HepG2 (cell line): ENCODE data around the gene EFCAB8. TPM values are rescaled to one million over a fixed set of nuclear protein-coding genes. Genes with fewer than 3 reads are reported as not detected.

Experiments used
- FOXJ3 ChIP-seq: sonication (generic); formaldehyde crosslinking; IDR thresholded peaks from 2 replicates; pipeline ENCODE4 v1.4.0; 2020; ENCODE audit warnings: missing genetic modification reagents, mild to moderate bottlenecking, borderline replicate concordance
- KDM2A ChIP-seq: sonication (generic); formaldehyde crosslinking; IDR thresholded peaks from 2 replicates; pipeline ENCODE4 v1.4.0; 2020; ENCODE audit warnings: low read depth, missing genetic modification reagents, borderline replicate concordance
- MAFF ChIP-seq: IDR thresholded peaks from 2 replicates; pipeline ENCODE4 v1.6.1; 2011; ENCODE audit warnings: low read depth, low read length, improper control_type of control experiment
- NRL ChIP-seq: sonication (generic); formaldehyde crosslinking; IDR thresholded peaks from 2 replicates; pipeline ENCODE4 v1.5.0; 2020; ENCODE audit warnings: missing genetic modification reagents, mild to moderate bottlenecking, moderate library complexity, borderline replicate concordance
- PHF21A ChIP-seq: sonication (generic); formaldehyde crosslinking; IDR thresholded peaks from 2 replicates; pipeline ENCODE4 v1.5.0; 2020; ENCODE audit warnings: mild to moderate bottlenecking, missing genetic modification reagents
- PHF8 ChIP-seq: sonication (generic); formaldehyde crosslinking; IDR thresholded peaks from 2 replicates; pipeline ENCODE4 v1.5.0; 2020; ENCODE audit warnings: missing genetic modification reagents
- SMYD3 ChIP-seq: sonication (generic); formaldehyde crosslinking; IDR thresholded peaks from 2 replicates; pipeline ENCODE4 v1.8.1; 2023; ENCODE audit warnings: mild to moderate bottlenecking, missing genetic modification reagents
- SP1 ChIP-seq, 2 experiments: fragments of 450-650 bp in 1 of 2; sonication (generic) in 1 of 2; formaldehyde crosslinking in 1 of 2; IDR thresholded peaks; 2 replicates each; pipeline versions ENCODE4 v1.4.0 to v1.6.1; 2016 to 2020; ENCODE audit warnings: missing genetic modification reagents in 1 of 2
- SRY ChIP-seq: sonication (generic); formaldehyde crosslinking; IDR thresholded peaks from 2 replicates; pipeline ENCODE4 v1.8.0; 2022; ENCODE audit warnings: mild to moderate bottlenecking, missing genetic modification reagents
- ZFP36L2 ChIP-seq: sonication (generic); formaldehyde crosslinking; IDR thresholded peaks from 2 replicates; pipeline ENCODE4 v1.4.0; 2020; ENCODE audit warnings: missing genetic modification reagents
- ZNF24 ChIP-seq: fragments of 450-650 bp; IDR thresholded peaks from 2 replicates; pipeline ENCODE4 v1.6.1; 2017; ENCODE audit warnings: antibody characterized with exemption, mild to moderate bottlenecking
- ZNF333 ChIP-seq: sonication (generic); formaldehyde crosslinking; IDR thresholded peaks from 2 replicates; pipeline ENCODE4 v1.4.0; 2020; ENCODE audit warnings: mild to moderate bottlenecking, missing genetic modification reagents, borderline replicate concordance
- ZNF430 ChIP-seq: sonication (generic); formaldehyde crosslinking; IDR thresholded peaks from 2 replicates; pipeline ENCODE4 v1.9.0; 2021; ENCODE audit warnings: mild to moderate bottlenecking, missing genetic modification reagents
- ZNF484 ChIP-seq: sonication (generic); formaldehyde crosslinking; IDR thresholded peaks from 2 replicates; pipeline ENCODE4 v1.5.1; 2020; ENCODE audit warnings: mild to moderate bottlenecking, low read depth, missing genetic modification reagents, borderline replicate concordance
- ZNF674 ChIP-seq: sonication (generic); formaldehyde crosslinking; IDR thresholded peaks from 2 replicates; pipeline ENCODE4 v1.5.0; 2020; ENCODE audit warnings: low read depth, mild to moderate bottlenecking, missing genetic modification reagents
- ZNF737 ChIP-seq: sonication (generic); formaldehyde crosslinking; IDR thresholded peaks from 2 replicates; pipeline ENCODE4 v1.5.0; 2020; ENCODE audit warnings: missing genetic modification reagents, mild to moderate bottlenecking, borderline replicate concordance
- ZNF768 ChIP-seq: sonication (generic); formaldehyde crosslinking; IDR thresholded peaks from 2 replicates; pipeline ENCODE4 v1.4.0; 2020; ENCODE audit warnings: missing genetic modification reagents
- ZSCAN21 ChIP-seq: sonication (generic); formaldehyde crosslinking; IDR thresholded peaks from 2 replicates; pipeline ENCODE4 v1.8.0; 2022; ENCODE audit warnings: mild to moderate bottlenecking, missing genetic modification reagents, moderate library complexity, borderline replicate concordance
- polyA plus RNA-seq, 8 experiments: library from polyadenylated mRNA; depleted of rRNA in 3 of 8; stranded (reverse) in 7 of 8; unstranded in 1 of 8; fragments of >200 nt; fragmentation: Illumina TruSeq in 4 of 8; extraction: Trizol in 4 of 8; gene quantifications; 2 replicates each; pipeline versions ENCODE4 v1.2.1 to v1.2.3, GENCODE V29; 2011 to 2016; ENCODE audit warnings: low read depth in 4 of 8, missing spikeins in 1 of 8, mixed read lengths in 1 of 8; ENCODE audit not compliant: insufficient read depth in 1 of 8
- total RNA-seq, 5 experiments: library from RNA; depleted of rRNA; stranded (reverse); fragments of >200 nt; fragmentation: Illumina TruSeq; extraction: Trizol; gene quantifications; 2 replicates each; pipeline ENCODE4 v1.2.3, GENCODE V29; 2016; ENCODE audit warnings: low read depth in 1 of 5
- TF ChIP-seq, protein P1 (sequence below): IDR thresholded peaks from 2 replicates; pipeline ENCODE4 v1.6.1; 2016; ENCODE audit warnings: mild to moderate bottlenecking, missing biosample characterization, missing genetic modification reagents
- TF ChIP-seq, protein P2 (sequence below): fragments of 450-650 bp; IDR thresholded peaks from 2 replicates; pipeline ENCODE4 v1.6.1; 2016
- TF ChIP-seq, protein P3 (sequence below): sonication (generic); formaldehyde crosslinking; IDR thresholded peaks from 2 replicates; pipeline ENCODE4 v1.5.0; 2020; ENCODE audit warnings: missing genetic modification reagents
- TF ChIP-seq, protein P4 (sequence below): sonication (generic); formaldehyde crosslinking; IDR thresholded peaks from 2 replicates; pipeline ENCODE4 v1.5.1; 2020; ENCODE audit warnings: missing genetic modification reagents, mild to moderate bottlenecking, borderline replicate concordance

EFCAB8 gene
- total and polyA plus RNA-seq, 2 of the 13 experiments (the other 11 are each of a cell fraction or from before 2014, with no cell fraction given): 0.15 to 0.22 TPM

GRCh38 chr20:33009214-33010132 is 150.8 kb downstream of the EFCAB8 start (continued):
- TF ChIP-seq ZNF737 (CRISPR knock-in tag): peak; percentile 73; the same call in 1 of the 2 replicates
- TF ChIP-seq ZNF333 (CRISPR knock-in tag): no peak
- TF ChIP-seq ZNF768 (CRISPR knock-in tag): peak; percentile 87
- TF ChIP-seq ZNF24: peak; percentile 53; the same call in 1 of the 2 replicates
- TF ChIP-seq SRY (CRISPR knock-in tag): peak; percentile 33; the same call in 1 of the 2 replicates
- 0 out of 2 replicates have a peak, but pooled peaks have one; percentile 56 for TF ChIP-seq ZNF674 (CRISPR knock-in tag)
- TF ChIP-seq, protein P1, sequence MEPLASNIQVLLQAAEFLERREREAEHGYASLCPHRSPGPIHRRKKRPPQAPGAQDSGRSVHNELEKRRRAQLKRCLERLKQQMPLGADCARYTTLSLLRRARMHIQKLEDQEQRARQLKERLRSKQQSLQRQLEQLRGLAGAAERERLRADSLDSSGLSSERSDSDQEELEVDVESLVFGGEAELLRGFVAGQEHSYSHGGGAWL (CRISPR knock-in tag): peak; percentile 87
- TF ChIP-seq MAFF: no peak
- peak; percentile 77 for TF ChIP-seq PHF8
- no peak for TF ChIP-seq SP1 (IDR thresholded peaks at IDR 0.05)
- TF ChIP-seq SP1 (CRISPR knock-in tag; IDR thresholded peaks at IDR 0.05): peak; percentile 42; the same call in 1 of the 2 replicates
- TF ChIP-seq, protein P2, sequence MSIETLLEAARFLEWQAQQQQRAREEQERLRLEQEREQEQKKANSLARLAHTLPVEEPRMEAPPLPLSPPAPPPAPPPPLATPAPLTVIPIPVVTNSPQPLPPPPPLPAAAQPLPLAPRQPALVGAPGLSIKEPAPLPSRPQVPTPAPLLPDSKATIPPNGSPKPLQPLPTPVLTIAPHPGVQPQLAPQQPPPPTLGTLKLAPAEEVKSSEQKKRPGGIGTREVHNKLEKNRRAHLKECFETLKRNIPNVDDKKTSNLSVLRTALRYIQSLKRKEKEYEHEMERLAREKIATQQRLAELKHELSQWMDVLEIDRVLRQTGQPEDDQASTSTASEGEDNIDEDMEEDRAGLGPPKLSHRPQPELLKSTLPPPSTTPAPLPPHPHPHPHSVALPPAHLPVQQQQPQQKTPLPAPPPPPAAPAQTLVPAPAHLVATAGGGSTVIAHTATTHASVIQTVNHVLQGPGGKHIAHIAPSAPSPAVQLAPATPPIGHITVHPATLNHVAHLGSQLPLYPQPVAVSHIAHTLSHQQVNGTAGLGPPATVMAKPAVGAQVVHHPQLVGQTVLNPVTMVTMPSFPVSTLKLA: no peak
- peak; percentile 100 for TF ChIP-seq PHF21A
- TF ChIP-seq, protein P3, sequence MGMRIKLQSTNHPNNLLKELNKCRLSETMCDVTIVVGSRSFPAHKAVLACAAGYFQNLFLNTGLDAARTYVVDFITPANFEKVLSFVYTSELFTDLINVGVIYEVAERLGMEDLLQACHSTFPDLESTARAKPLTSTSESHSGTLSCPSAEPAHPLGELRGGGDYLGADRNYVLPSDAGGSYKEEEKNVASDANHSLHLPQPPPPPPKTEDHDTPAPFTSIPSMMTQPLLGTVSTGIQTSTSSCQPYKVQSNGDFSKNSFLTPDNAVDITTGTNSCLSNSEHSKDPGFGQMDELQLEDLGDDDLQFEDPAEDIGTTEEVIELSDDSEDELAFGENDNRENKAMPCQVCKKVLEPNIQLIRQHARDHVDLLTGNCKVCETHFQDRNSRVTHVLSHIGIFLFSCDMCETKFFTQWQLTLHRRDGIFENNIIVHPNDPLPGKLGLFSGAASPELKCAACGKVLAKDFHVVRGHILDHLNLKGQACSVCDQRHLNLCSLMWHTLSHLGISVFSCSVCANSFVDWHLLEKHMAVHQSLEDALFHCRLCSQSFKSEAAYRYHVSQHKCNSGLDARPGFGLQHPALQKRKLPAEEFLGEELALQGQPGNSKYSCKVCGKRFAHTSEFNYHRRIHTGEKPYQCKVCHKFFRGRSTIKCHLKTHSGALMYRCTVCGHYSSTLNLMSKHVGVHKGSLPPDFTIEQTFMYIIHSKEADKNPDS (CRISPR knock-in tag): no peak; the same call in 1 of the 2 replicates
- peak; percentile 92 for TF ChIP-seq ZSCAN21 (CRISPR knock-in tag)
- TF ChIP-seq KDM2A (CRISPR knock-in tag): peak; percentile 84
- peak; percentile 71 for TF ChIP-seq NRL (CRISPR knock-in tag)
- TF ChIP-seq FOXJ3 (CRISPR knock-in tag): 0 out of 2 replicates have a peak, but pooled peaks have one; percentile 45
- no peak; the same call in 1 of the 2 replicates for TF ChIP-seq ZNF430 (CRISPR knock-in tag)
- peak; percentile 98; the same call in 1 of the 2 replicates for TF ChIP-seq SMYD3 (CRISPR knock-in tag)
- no peak for TF ChIP-seq ZFP36L2 (CRISPR knock-in tag)
- peak; percentile 87; the same call in 1 of the 2 replicates for TF ChIP-seq ZNF484 (CRISPR knock-in tag)
- TF ChIP-seq, protein P4, sequence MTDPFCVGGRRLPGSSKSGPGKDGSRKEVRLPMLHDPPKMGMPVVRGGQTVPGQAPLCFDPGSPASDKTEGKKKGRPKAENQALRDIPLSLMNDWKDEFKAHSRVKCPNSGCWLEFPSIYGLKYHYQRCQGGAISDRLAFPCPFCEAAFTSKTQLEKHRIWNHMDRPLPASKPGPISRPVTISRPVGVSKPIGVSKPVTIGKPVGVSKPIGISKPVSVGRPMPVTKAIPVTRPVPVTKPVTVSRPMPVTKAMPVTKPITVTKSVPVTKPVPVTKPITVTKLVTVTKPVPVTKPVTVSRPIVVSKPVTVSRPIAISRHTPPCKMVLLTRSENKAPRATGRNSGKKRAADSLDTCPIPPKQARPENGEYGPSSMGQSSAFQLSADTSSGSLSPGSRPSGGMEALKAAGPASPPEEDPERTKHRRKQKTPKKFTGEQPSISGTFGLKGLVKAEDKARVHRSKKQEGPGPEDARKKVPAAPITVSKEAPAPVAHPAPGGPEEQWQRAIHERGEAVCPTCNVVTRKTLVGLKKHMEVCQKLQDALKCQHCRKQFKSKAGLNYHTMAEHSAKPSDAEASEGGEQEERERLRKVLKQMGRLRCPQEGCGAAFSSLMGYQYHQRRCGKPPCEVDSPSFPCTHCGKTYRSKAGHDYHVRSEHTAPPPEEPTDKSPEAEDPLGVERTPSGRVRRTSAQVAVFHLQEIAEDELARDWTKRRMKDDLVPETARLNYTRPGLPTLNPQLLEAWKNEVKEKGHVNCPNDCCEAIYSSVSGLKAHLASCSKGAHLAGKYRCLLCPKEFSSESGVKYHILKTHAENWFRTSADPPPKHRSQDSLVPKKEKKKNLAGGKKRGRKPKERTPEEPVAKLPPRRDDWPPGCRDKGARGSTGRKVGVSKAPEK (CRISPR knock-in tag): no peak; the same call in 1 of the 2 replicates
